Measurements from ENCODE around the gene SAYSD1. TPM values are rescaled to one million over a fixed set of nuclear protein-coding genes. Genes with fewer than 3 reads are reported as not detected.
A peak's percentile ranks its signal among the peaks of the same experiment; 100 is the strongest.
"Not testable (repeated sequence)": the region's sequence is repeated elsewhere in the genome, so short reads cannot be mapped to it uniquely, and the experiment has no call there.

Gene SAYSD1
- total RNA-seq, 6 donors from 2014 or later, result 9.4 to 19.9 (median 16.5) TPM

DNA sequence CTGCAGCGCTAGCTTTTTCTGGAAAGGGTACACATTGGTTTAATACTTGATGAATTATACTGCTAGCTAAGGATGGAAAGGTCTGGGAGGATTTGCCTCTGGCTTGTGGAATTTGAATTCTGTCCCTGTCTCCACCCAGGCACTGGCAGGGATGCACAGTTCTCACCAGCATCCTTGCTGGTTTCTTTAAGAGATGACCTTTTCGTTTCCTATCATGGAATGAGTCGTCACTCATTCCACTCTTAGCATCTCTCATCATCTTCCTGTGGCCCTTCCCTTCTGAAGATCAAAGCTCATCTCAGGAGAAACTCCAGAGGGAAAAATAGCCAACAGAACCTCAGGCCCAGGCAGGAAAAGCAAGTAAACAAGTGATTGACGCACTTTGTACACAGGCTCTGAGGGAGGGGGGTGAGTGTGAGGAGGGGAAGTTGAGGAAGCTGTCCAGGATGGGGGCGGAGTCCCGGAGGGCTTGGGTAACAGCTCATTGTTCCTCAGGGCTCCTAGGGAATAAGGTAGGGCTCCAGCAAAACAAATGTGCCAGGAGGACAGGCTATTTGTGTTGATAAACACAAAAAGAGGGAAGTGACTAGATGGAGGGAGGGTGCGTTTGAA, 25.7 kb upstream of the SAYSD1 start:
- no peak overlapping the region for H3K4me3 ChIP-seq
- ATAC-seq (ENCODE audit: low FRiP score in 2 of 2) (peak in 1 of 2 donors; percentile 73), DNase-seq (no peak)
- TF ChIP-seq POLR2AphosphoS5 (IDR thresholded peaks at IDR 0.05), result peak in 1 of 2 donors; percentile 41
- TF ChIP-seq POLR2A (IDR thresholded peaks at IDR 0.05), result no peak
- no peaks in the 10 kb centered on the region for H3K36me3 ChIP-seq
- H3K9me3 ChIP-seq, result peaks cover 0 to 8% (median 0%) of the 10 kb centered on the region in 4 donors
- H3K27me3 ChIP-seq, result no peaks in the 10 kb centered on the region
- WGBS, 2 donors, result 37 to 54% methylated on average over 7 of the region's 7 CpGs
- peak overlapping the region in 1 of 4 donors; percentile 67 for H3K27ac ChIP-seq
- no peaks in the 10 kb centered on the region for H3K4me1 ChIP-seq

DNA sequence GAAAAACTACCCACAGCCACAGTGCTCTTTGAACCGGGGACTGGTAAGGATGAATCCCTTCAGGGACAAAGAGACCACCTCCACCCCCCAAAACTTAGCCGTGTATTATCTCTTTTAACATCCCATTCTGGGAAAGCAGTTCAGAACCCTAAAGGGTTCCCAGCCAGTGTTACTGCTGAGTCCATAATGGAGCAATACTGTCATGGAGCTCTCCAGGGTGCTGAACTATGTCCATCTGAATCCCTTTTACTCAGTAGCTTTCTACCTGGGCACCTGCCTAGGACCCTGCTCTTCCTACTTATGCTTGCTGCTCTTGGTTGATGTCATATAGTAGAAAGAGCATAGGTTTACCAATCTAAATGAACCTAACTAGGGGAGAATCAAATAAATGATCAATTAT, 22.3 kb upstream of the SAYSD1 start:
- H3K36me3 ChIP-seq, result no peaks in the 10 kb centered on the region
- peaks cover 0 to 8% (median 0%) of the 10 kb centered on the region in 4 donors for H3K9me3 ChIP-seq
- ATAC-seq (ENCODE audit: low FRiP score in 2 of 2) (no peak), DNase-seq (no peak)
- H3K27me3 ChIP-seq, result no peaks in the 10 kb centered on the region
- no peak overlapping the region for H3K4me3 ChIP-seq
- TF ChIP-seq POLR2AphosphoS5 (IDR thresholded peaks at IDR 0.05) (no peak), POLR2A (IDR thresholded peaks at IDR 0.05) (no peak)
- TF ChIP-seq, protein P1, sequence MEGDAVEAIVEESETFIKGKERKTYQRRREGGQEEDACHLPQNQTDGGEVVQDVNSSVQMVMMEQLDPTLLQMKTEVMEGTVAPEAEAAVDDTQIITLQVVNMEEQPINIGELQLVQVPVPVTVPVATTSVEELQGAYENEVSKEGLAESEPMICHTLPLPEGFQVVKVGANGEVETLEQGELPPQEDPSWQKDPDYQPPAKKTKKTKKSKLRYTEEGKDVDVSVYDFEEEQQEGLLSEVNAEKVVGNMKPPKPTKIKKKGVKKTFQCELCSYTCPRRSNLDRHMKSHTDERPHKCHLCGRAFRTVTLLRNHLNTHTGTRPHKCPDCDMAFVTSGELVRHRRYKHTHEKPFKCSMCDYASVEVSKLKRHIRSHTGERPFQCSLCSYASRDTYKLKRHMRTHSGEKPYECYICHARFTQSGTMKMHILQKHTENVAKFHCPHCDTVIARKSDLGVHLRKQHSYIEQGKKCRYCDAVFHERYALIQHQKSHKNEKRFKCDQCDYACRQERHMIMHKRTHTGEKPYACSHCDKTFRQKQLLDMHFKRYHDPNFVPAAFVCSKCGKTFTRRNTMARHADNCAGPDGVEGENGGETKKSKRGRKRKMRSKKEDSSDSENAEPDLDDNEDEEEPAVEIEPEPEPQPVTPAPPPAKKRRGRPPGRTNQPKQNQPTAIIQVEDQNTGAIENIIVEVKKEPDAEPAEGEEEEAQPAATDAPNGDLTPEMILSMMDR (IDR thresholded peaks at IDR 0.05), result no peak
- no peaks in the 10 kb centered on the region for H3K4me1 ChIP-seq
- H3K27ac ChIP-seq, result no peak overlapping the region
- 25 to 28% methylated on average over 2 of the region's 2 CpGs for WGBS, 2 donors

DNA sequence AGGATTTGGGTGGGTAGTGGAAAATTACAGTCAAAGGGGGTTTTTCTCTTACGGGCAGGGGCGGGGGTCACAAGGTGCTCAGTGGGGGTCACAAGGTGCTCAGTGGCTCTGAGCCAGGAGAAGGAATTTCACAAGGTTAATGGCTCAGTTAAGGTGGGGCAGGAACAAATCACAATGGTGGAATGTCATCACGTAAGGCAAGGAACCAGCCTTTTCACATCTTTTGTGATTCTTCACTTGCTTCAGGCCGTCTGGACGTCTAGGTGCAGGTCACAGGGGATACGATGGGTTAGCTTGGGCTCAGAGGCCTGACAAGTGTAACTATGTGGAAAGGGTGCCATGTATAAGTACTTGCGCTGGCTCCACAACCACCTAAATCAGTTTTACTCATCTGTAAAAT, 21.2 kb upstream of the SAYSD1 start:
- not testable (repeated sequence) for H3K36me3 ChIP-seq; DNase-seq; ATAC-seq (ENCODE audit: low FRiP score in 2 of 2); H3K4me3 ChIP-seq; H3K9me3 ChIP-seq; H3K27ac ChIP-seq; H3K4me1 ChIP-seq; H3K27me3 ChIP-seq
- 62 to 70% methylated on average over 5 to 7 of the region's 7 CpGs for WGBS, 2 donors

DNA sequence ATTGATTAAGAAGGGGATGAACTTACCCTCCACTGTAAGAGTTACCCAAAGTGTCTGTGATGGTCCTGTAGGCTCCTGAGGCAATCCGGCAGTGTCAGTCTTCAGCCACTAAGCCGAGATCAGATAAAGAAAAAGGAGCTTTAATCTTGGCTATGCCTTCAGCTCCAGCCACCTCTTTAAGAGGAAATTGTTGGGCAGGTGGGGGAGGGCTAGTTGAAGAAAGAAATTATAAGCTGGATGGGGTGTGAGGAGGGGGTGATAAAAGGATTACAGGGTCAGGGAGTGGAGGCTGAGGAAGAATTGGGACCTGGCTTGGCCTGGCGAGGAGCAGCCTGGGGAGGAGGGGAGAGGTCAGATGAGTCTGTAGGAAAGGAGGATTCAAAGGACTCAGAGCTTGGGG, 19.8 kb upstream of the SAYSD1 start:
- not testable (repeated sequence) for H3K36me3 ChIP-seq; DNase-seq; H3K27me3 ChIP-seq; H3K4me1 ChIP-seq; H3K27ac ChIP-seq; H3K9me3 ChIP-seq; ATAC-seq (ENCODE audit: low FRiP score in 2 of 2); H3K4me3 ChIP-seq
- WGBS, 2 donors, result 64 to 67% methylated on average over 3 of the region's 3 CpGs

DNA sequence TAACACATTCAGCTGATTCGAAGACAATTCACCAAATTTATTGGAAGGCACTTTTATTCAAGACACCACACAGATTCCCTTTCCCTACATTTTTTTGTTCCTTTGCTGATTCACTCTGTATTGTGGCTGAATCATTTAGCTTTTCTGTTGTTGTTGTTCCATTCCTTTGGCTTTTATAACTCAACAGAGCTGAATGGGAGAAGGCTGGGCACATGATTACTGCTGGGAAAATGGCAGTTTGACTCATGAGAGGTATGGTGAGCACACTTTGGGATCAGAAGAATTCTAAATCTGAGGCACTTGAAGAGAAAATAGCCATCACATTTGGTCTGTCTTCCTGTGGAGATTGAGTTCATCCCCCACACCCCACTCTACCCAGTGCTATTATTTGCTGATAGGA, 15.7 kb upstream of the SAYSD1 start:
- H3K9me3 ChIP-seq, result no peaks in the 10 kb centered on the region
- H3K27ac ChIP-seq, result no peak overlapping the region
- DNase-seq (no peak), ATAC-seq (ENCODE audit: low FRiP score in 2 of 2) (no peak)
- TF ChIP-seq EP300 (IDR thresholded peaks at IDR 0.05), result no peak
- TF ChIP-seq POLR2AphosphoS5 (IDR thresholded peaks at IDR 0.05), result no peak
- TF ChIP-seq POLR2A (IDR thresholded peaks at IDR 0.05), result no peak
- TF ChIP-seq, protein P1 (IDR thresholded peaks at IDR 0.05), result no peak
- WGBS, 2 donors, result 85% methylated on average over 1 of the region's 1 CpG
- H3K36me3 ChIP-seq, result no peaks in the 10 kb centered on the region
- H3K4me1 ChIP-seq, result no peaks in the 10 kb centered on the region
- H3K4me3 ChIP-seq, result no peak overlapping the region
- H3K27me3 ChIP-seq, result no peaks in the 10 kb centered on the region

DNA sequence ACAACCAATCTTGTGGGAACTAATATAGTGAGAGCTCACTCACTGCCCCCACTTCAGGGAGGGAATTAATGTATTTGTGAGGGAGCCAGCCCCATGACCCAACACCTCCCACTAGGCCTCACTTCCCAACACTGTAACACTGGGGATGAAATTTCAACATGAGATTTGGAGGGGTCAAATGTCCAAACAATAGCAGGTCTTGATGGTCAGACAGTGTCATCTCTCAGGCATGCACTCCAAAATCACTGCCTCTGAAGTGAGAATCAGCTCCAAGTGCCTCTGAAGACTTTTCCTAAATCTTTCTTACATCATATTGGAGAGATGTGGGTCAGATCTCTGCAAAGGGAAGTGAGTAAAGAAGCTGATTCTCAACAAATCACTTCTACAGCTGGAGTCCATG, 13.8 kb upstream of the SAYSD1 start:
- H3K4me1 ChIP-seq, result no peaks in the 10 kb centered on the region
- no peak for DNase-seq
- H3K27me3 ChIP-seq, result no peaks in the 10 kb centered on the region
- no peak for ATAC-seq (ENCODE audit: low FRiP score in 2 of 2)
- TF ChIP-seq EP300 (IDR thresholded peaks at IDR 0.05) (no peak), POLR2A (IDR thresholded peaks at IDR 0.05) (no peak), POLR2AphosphoS5 (IDR thresholded peaks at IDR 0.05) (peak in 1 of 2 donors; percentile 38)
- TF ChIP-seq, protein P1 (IDR thresholded peaks at IDR 0.05), result no peak
- H3K27ac ChIP-seq, result no peak overlapping the region
- H3K4me3 ChIP-seq, result no peak overlapping the region
- no peaks in the 10 kb centered on the region for H3K9me3 ChIP-seq
- no peaks in the 10 kb centered on the region for H3K36me3 ChIP-seq

All from upper lobe of left lung (tissue), 6 donors.